ENCODE measurements around the gene CYSTM1.

Gene CYSTM1

GRCh38 chr5:140215276-140215675, 40.3 kb downstream of the CYSTM1 start:
- DNase-seq: no peak

GRCh38 chr5:140216478-140217074, 41.6 kb downstream of the CYSTM1 start:
- DNase-seq: no peak

GRCh38 chr5:140217299-140218026, 42.5 kb downstream of the CYSTM1 start:
- no peak for DNase-seq

GRCh38 chr5:140219068-140219991, 44.3 kb downstream of the CYSTM1 start:
- no peak for DNase-seq

GRCh38 chr5:140220032-140220697, 45.2 kb downstream of the CYSTM1 start:
- DNase-seq: no peak

- no peak for DNase-seq
These were observed 45.7 kb downstream of the CYSTM1 start for GRCh38 chr5:140220698-140221064.

- no peak for DNase-seq
These were observed 46.8 kb downstream of the CYSTM1 start for GRCh38 chr5:140221697-140222223.

GRCh38 chr5:140222416-140222815, 47.4 kb downstream of the CYSTM1 start:
- no peak for DNase-seq

GRCh38 chr5:140223567-140223966, 48.6 kb downstream of the CYSTM1 start:
- DNase-seq: no peak

GRCh38 chr5:140224658-140225057, 49.7 kb downstream of the CYSTM1 start:
- DNase-seq: no peak

GRCh38 chr5:140225396-140225795, 50.4 kb downstream of the CYSTM1 start:
- DNase-seq: no peak

GRCh38 chr5:140227046-140227445, 52.1 kb downstream of the CYSTM1 start:
- no peak for DNase-seq

GRCh38 chr5:140228364-140228837, 53.4 kb downstream of the CYSTM1 start:
- no peak for DNase-seq

- no peak for DNase-seq
These were observed 55.4 kb downstream of the CYSTM1 start for GRCh38 chr5:140230373-140230772.

- DNase-seq: no peak
These were observed 57.7 kb downstream of the CYSTM1 start for GRCh38 chr5:140232731-140233130.

- no peak for DNase-seq
These were observed 59.5 kb downstream of the CYSTM1 start for GRCh38 chr5:140234377-140234989.

GRCh38 chr5:140235791-140236551, 61.0 kb downstream of the CYSTM1 start:
- DNase-seq: no peak

GRCh38 chr5:140236891-140237598, 62.1 kb downstream of the CYSTM1 start:
- DNase-seq: no peak

GRCh38 chr5:140238756-140239155, 63.8 kb downstream of the CYSTM1 start:
- DNase-seq: no peak

- no peak for DNase-seq
These were observed 64.5 kb downstream of the CYSTM1 start for GRCh38 chr5:140239461-140239860.

All from NCI-H510A treated with DMSO at 0.1 percent for 48 hours (cell line).